Astrocyte (in vitro differentiated cells and primary cell): ENCODE data around the gene STON2. TPM values are rescaled to one million over a fixed set of nuclear protein-coding genes. Genes with fewer than 3 reads are reported as not detected.

Experiments used
- DNase-seq: peaks from one replicate; pipeline ENCODE4 v3.0.0-alpha.2; 2010; ENCODE audit warnings: low read depth
- FAIRE-seq: peaks from 2 replicates; lab custom pipeline; 2011; peaks lifted over from hg19 to GRCh38; lab: Jason Lieb, UNC
- H2AFZ ChIP-seq: 2 replicates; pipeline ENCODE4 v1.6.0; 2012; ENCODE audit warnings: low read depth, low read length, inconsistent platforms
- H3K27ac ChIP-seq: 2 replicates; pipeline ENCODE4 v1.5.1; 2011; ENCODE audit warnings: low read depth, low read length, inconsistent platforms
- H3K27me3 ChIP-seq: 2 replicates; pipeline ENCODE4 v1.6.0; 2011; ENCODE audit warnings: low read length, inconsistent platforms; ENCODE audit not compliant: insufficient read depth
- H3K36me3 ChIP-seq: 2 replicates; pipeline ENCODE4 v1.5.1; 2011; ENCODE audit warnings: low read length, inconsistent platforms; ENCODE audit not compliant: insufficient read depth
- H3K4me1 ChIP-seq: 2 replicates; pipeline ENCODE4 v1.5.1; 2011; ENCODE audit warnings: low read length, inconsistent platforms; ENCODE audit not compliant: insufficient read depth
- H3K4me2 ChIP-seq: 2 replicates; pipeline ENCODE4 v1.6.0; 2012; ENCODE audit warnings: low read length, inconsistent platforms
- H3K4me3 ChIP-seq: 2 replicates; pipeline ENCODE4 v1.5.1; 2011; ENCODE audit warnings: low read depth, mild to moderate bottlenecking, low read length, inconsistent platforms; ENCODE audit not compliant: insufficient read depth
- H3K79me2 ChIP-seq: 2 replicates; pipeline ENCODE4 v1.6.0; 2012; ENCODE audit warnings: mild to moderate bottlenecking, low read length, inconsistent platforms; ENCODE audit not compliant: insufficient read depth
- H3K9ac ChIP-seq: 2 replicates; pipeline ENCODE4 v1.6.0; 2012; ENCODE audit warnings: mild to moderate bottlenecking, low read length, inconsistent platforms
- H3K9me3 ChIP-seq: 2 replicates; pipeline ENCODE4 v1.5.1; 2012; ENCODE audit warnings: low read depth, mild to moderate bottlenecking, low read length, inconsistent platforms; ENCODE audit not compliant: insufficient read depth
- H4K20me1 ChIP-seq: 2 replicates; pipeline ENCODE4 v1.6.0; 2012; ENCODE audit warnings: low read length, inconsistent platforms; ENCODE audit not compliant: insufficient read depth
- H3K27ac Mint-ChIP-seq: one replicate; pipeline ENCODE4 v1.8.0; 2021; ENCODE audit warnings: mild to moderate bottlenecking, mixed read lengths; ENCODE audit not compliant: unreplicated experiment
- H3K27me3 Mint-ChIP-seq: one replicate; pipeline ENCODE4 v1.8.0; 2021; ENCODE audit warnings: low read depth, mixed read lengths; ENCODE audit not compliant: unreplicated experiment
- H3K36me3 Mint-ChIP-seq: one replicate; pipeline ENCODE4 v1.8.0; 2021; ENCODE audit warnings: low read depth, mixed read lengths; ENCODE audit not compliant: unreplicated experiment
- H3K4me1 Mint-ChIP-seq: one replicate; pipeline ENCODE4 v1.8.0; 2021; ENCODE audit warnings: low read depth, mixed read lengths; ENCODE audit not compliant: unreplicated experiment
- H3K4me3 Mint-ChIP-seq: one replicate; pipeline ENCODE4 v1.8.0; 2021; ENCODE audit warnings: mild to moderate bottlenecking, moderate library complexity, mixed read lengths; ENCODE audit not compliant: unreplicated experiment
- H3K9me3 Mint-ChIP-seq: one replicate; pipeline ENCODE4 v1.8.0; 2021; ENCODE audit warnings: mild to moderate bottlenecking, mixed read lengths; ENCODE audit not compliant: unreplicated experiment
- CTCF ChIP-seq: IDR thresholded peaks from 2 replicates; pipeline ENCODE4 v1.5.1; 2011; ENCODE audit warnings: low read depth, mild to moderate bottlenecking, inconsistent platforms, low read length, moderate library complexity; ENCODE audit not compliant: insufficient read depth
- EZH2 ChIP-seq: IDR thresholded peaks from 2 replicates; pipeline ENCODE4 v1.6.1; 2012; ENCODE audit warnings: mild to moderate bottlenecking, low read length, inconsistent platforms; ENCODE audit not compliant: insufficient read depth
- total RNA-seq: library from RNA; stranded (reverse); gene quantifications from 2 replicates; pipeline ENCODE4 v1.2.1, GENCODE V29; 2021

STON2 gene
- total RNA-seq, 1 donor from 2014 or later, result 52.9 TPM

DNA sequence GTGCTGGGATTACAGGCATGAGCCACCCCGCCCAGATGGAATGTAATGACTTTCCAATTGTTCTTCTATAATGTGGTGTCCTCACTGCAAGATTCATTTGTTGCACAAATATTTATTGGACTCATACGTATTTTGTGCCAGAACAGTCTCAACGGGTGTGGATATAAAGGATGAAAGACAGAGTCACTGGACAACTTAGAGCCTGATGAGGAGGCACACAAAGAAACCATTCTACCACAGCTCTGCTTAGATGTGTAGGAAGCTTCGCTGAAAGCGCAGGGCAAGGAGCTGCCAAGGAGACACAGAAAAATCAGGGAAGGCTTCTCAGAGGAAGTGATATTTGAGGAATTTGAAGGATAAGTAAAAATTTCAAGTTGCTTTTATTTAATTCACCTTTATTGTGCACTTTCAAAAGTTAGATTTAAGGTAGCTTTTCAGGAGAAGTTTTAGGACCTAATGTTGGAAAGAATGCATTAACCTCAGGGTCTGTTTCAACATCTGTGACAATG, 41.6 kb upstream of the STON2 start:
- H3K27me3 Mint-ChIP-seq, result peaks cover 43% of the 10 kb centered on the region

GRCh38 chr14:81440041-81440440, 39.9 kb upstream of the STON2 start:
- Mint-ChIP-seq H3K36me3 (no peaks in the 10 kb centered on the region), H3K27ac (no peak overlapping the region), H3K4me1 (no peaks in the 10 kb centered on the region), H3K9me3 (peaks cover 8% of the 10 kb centered on the region), H3K27me3 (peaks cover 44% of the 10 kb centered on the region), H3K4me3 (no peak overlapping the region)
- Histone ChIP-seq H3K36me3 (no peaks in the 10 kb centered on the region), H3K4me2 (no peak overlapping the region), H4K20me1 (no peaks in the 10 kb centered on the region), H3K4me3 (no peak overlapping the region), H3K27me3 (peaks cover 43% of the 10 kb centered on the region), H3K9me3 (no peaks in the 10 kb centered on the region), H2AFZ (no peak overlapping the region), H3K79me2 (no peaks in the 10 kb centered on the region), H3K4me1 (peaks cover 11% of the 10 kb centered on the region), H3K9ac (no peak overlapping the region), H3K27ac (no peak overlapping the region)
- TF ChIP-seq CTCF (no peak), EZH2 (no peak)
- no peak for FAIRE-seq
- DNase-seq, result no peak

More for the DNA sequence above, 41.6 kb upstream of the STON2 start:
- H3K4me3 Mint-ChIP-seq, result no peak overlapping the region
- Histone ChIP-seq H3K9ac (no peak overlapping the region), H3K36me3 (no peaks in the 10 kb centered on the region), H3K4me2 (no peak overlapping the region), H3K9me3 (no peaks in the 10 kb centered on the region), H3K4me1 (peaks cover 3% of the 10 kb centered on the region), H4K20me1 (no peaks in the 10 kb centered on the region), H3K4me3 (no peak overlapping the region), H3K27ac (no peak overlapping the region), H3K79me2 (no peaks in the 10 kb centered on the region), H2AFZ (no peak overlapping the region), H3K27me3 (peaks cover 32% of the 10 kb centered on the region)
- H3K9me3 Mint-ChIP-seq, result peaks cover 8% of the 10 kb centered on the region
- H3K36me3 Mint-ChIP-seq, result no peaks in the 10 kb centered on the region
- no peak overlapping the region for H3K27ac Mint-ChIP-seq
- FAIRE-seq, result no peak
- no peaks in the 10 kb centered on the region for H3K4me1 Mint-ChIP-seq
- DNase-seq, result no peak
- TF ChIP-seq CTCF (no peak), EZH2 (no peak)

DNA sequence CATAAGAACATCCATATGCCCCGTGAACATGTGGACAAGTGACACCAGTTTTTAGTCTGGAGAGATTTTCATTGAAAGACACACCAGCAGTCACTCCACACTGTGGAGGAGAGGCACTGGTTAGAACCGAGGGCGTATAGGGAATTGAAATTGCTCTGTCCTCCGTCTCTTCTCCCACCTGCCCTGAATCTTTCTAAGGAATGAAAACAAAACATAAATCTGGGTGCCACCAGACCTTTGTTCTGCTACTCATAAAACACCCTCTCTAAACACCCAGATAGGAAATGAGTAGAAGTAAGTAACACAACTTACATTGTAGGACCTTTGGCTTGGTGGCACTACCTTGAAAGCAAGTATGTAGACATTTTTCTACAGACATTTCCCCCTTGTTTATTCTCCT, 37.1 kb upstream of the STON2 start:
- no peaks in the 10 kb centered on the region for H3K9me3 ChIP-seq
- no peaks in the 10 kb centered on the region for H3K79me2 ChIP-seq
- FAIRE-seq (no peak), DNase-seq (no peak)
- peaks cover 11% of the 10 kb centered on the region for H3K4me1 ChIP-seq
- peaks cover 4% of the 10 kb centered on the region for H3K4me1 Mint-ChIP-seq
- no peak overlapping the region for H3K9ac ChIP-seq
- peaks cover 5% of the 10 kb centered on the region for H3K9me3 Mint-ChIP-seq
- peaks cover 39% of the 10 kb centered on the region for H3K27me3 Mint-ChIP-seq
- H3K4me3 ChIP-seq, result no peak overlapping the region
- no peaks in the 10 kb centered on the region for H4K20me1 ChIP-seq
- H3K27me3 ChIP-seq, result peaks cover 66% of the 10 kb centered on the region
- no peak overlapping the region for H3K27ac Mint-ChIP-seq
- H3K4me2 ChIP-seq, result no peak overlapping the region
- no peak for TF ChIP-seq EZH2
- TF ChIP-seq CTCF, result no peak
- H3K27ac ChIP-seq, result no peak overlapping the region
- no peaks in the 10 kb centered on the region for H3K36me3 ChIP-seq
- peak overlapping the region; percentile 82 for H3K4me3 Mint-ChIP-seq
- H2AFZ ChIP-seq, result no peak overlapping the region
- H3K36me3 Mint-ChIP-seq, result no peaks in the 10 kb centered on the region
